Sigmoid colon (tissue), 7 donors: Measurements from ENCODE around the gene NOX4. TPM values are rescaled to one million over a fixed set of nuclear protein-coding genes. Genes with fewer than 3 reads are reported as not detected.
"Not testable (repeated sequence)": the region's sequence is repeated elsewhere in the genome, so short reads cannot be mapped to it uniquely, and the experiment has no call there.

Source experiments
- DNase-seq: peaks from one replicate; pipeline ENCODE4 v3.0.0-alpha.2; 2019
- H3K27ac ChIP-seq, 4 donors: fragments of 200-600 bp; sonication (generic); one replicate each; pipeline ENCODE4 v1.5.1; 2016 to 2019; ENCODE audit warnings: mild to moderate bottlenecking in 1 of 4
- H3K27me3 ChIP-seq, 3 donors: fragments of 200-600 bp; sonication (generic); one replicate each; pipeline ENCODE4 v1.5.1; 2019; ENCODE audit warnings: mild to moderate bottlenecking in 1 of 3
- H3K36me3 ChIP-seq, 4 donors: fragments of 200-600 bp; sonication (generic); one replicate each; pipeline ENCODE4 v1.5.1; 2016 to 2019
- H3K4me1 ChIP-seq, 4 donors: fragments of 200-600 bp; sonication (generic); one replicate each; pipeline ENCODE4 v1.5.1; 2017 to 2019
- H3K4me3 ChIP-seq, 4 donors: fragments of 200-600 bp; sonication (generic); one replicate each; pipeline ENCODE4 v1.5.1; 2017 to 2019; ENCODE audit warnings: mild to moderate bottlenecking in 2 of 4, moderate library complexity in 1 of 4
- H3K9me3 ChIP-seq, 4 donors: fragments of 200-600 bp in 3 of 4; sonication (generic) in 3 of 4; one replicate each; pipeline versions ENCODE4 v1.5.1 to v1.6.1; 2013 to 2019
- CTCF ChIP-seq, 4 experiments: fragments of 450-650 bp in 3 of 4; fragments of 200-600 bp in 1 of 4; IDR thresholded peaks; one replicate each; pipeline ENCODE4 v1.5.1; 2016 to 2019; ENCODE audit warnings: antibody characterized with exemption in 4 of 4, mild to moderate bottlenecking in 3 of 4, moderate library complexity in 2 of 4
- EP300 ChIP-seq, 4 donors: sonication (generic); formaldehyde crosslinking; IDR thresholded peaks; one replicate each; pipeline ENCODE4 v1.6.1; 2017; ENCODE audit warnings: antibody characterized with exemption in 4 of 4
- POLR2A ChIP-seq, 2 donors: fragments of 450-650 bp; IDR thresholded peaks; one replicate each; pipeline ENCODE4 v1.6.1; 2016; ENCODE audit warnings: antibody characterized with exemption in 2 of 2, mild to moderate bottlenecking in 2 of 2, moderate library complexity in 2 of 2
- POLR2AphosphoS5 ChIP-seq, 4 donors: sonication (generic); formaldehyde crosslinking; IDR thresholded peaks; one replicate each; pipeline ENCODE4 v1.6.1; 2017; ENCODE audit warnings: antibody characterized with exemption in 4 of 4
- WGBS, 2 donors: extraction: QIAGEN DNeasy Blood & Tissue Kit; methylation state at CpG; one replicate each; pipeline ENCODE4 v1.1.7; 2013; 5-methylcytosine and 5-hydroxymethylcytosine counted together
- intact Hi-C: fragments of 100-400 bp; cut with DNase I; formaldehyde crosslinking; loops from one replicate; pipeline ENCODE4 v1.15.1; 2023
- polyA plus RNA-seq, 3 donors: library from polyadenylated mRNA; stranded (reverse); fragments of 200-250 nt; gene quantifications; one replicate each; pipeline ENCODE4 v1.2.3, GENCODE V29; 2013
- total RNA-seq, 4 donors: library from RNA; depleted of rRNA; stranded (reverse); fragments of >200 nt; gene quantifications; one replicate each; pipeline ENCODE4 v1.1.0, GENCODE V29; 2016
- donor health status: healthy with polysubstance abuse.
- donor health status: Bipolar disorder and iron deficiency.
- donor health status: healthy.

NOX4 gene
- total and polyA plus RNA-seq, 7 donors: under 0.01 to 36.3 (median 10.9) TPM; not detected in 1

- no peaks in the 10 kb centered on the region for H3K27me3 ChIP-seq
- no peaks in the 10 kb centered on the region for H3K9me3 ChIP-seq
- no peak overlapping the region for H3K27ac ChIP-seq
- no peaks in the 10 kb centered on the region for H3K4me1 ChIP-seq
- no peak overlapping the region for H3K4me3 ChIP-seq
- no peak for TF ChIP-seq POLR2A (IDR thresholded peaks at IDR 0.05)
- TF ChIP-seq EP300 (IDR thresholded peaks at IDR 0.05): no peak
- TF ChIP-seq CTCF (IDR thresholded peaks at IDR 0.05): no peak
- no peak for TF ChIP-seq POLR2AphosphoS5 (IDR thresholded peaks at IDR 0.05)
- 89 to 93% methylated on average over 5 of the region's 5 CpGs for WGBS, 2 donors
- no peaks in the 10 kb centered on the region for H3K36me3 ChIP-seq
- DNase-seq: no peak
- intact Hi-C loops: no loop called here
Measured at GRCh38 chr11:89327885-89328284, 163.3 kb downstream of the NOX4 start.

GRCh38 chr11:89321401-89321800, 169.8 kb downstream of the NOX4 start:
- Histone ChIP-seq H3K27me3 (no peaks in the 10 kb centered on the region), H3K4me3 (no peak overlapping the region), H3K4me1 (no peaks in the 10 kb centered on the region), H3K36me3 (no peaks in the 10 kb centered on the region), H3K9me3 (no peaks in the 10 kb centered on the region), H3K27ac (no peak overlapping the region)
- WGBS, 2 donors: 93 to 95% methylated on average over 2 of the region's 2 CpGs
- TF ChIP-seq CTCF (IDR thresholded peaks at IDR 0.05) (no peak), POLR2A (IDR thresholded peaks at IDR 0.05) (no peak), POLR2AphosphoS5 (IDR thresholded peaks at IDR 0.05) (no peak), EP300 (IDR thresholded peaks at IDR 0.05) (no peak)
- intact Hi-C loops: no loop called here
- no peak for DNase-seq

- 55 to 77% methylated on average over 3 of the region's 3 CpGs for WGBS, 2 donors
Measured at GRCh38 chr11:89310607-89311006, 180.6 kb downstream of the NOX4 start.

GRCh38 chr11:89309321-89309985, 181.7 kb downstream of the NOX4 start:
- H3K4me1 ChIP-seq, H3K4me3 ChIP-seq, H3K27me3 ChIP-seq, DNase-seq, H3K9me3 ChIP-seq, H3K27ac ChIP-seq, intact Hi-C loops, H3K36me3 ChIP-seq: not testable (repeated sequence)
- 77 to 79% methylated on average over 3 of the region's 3 CpGs for WGBS, 2 donors

More at GRCh38 chr11:89310607-89311006, 180.6 kb downstream of the NOX4 start:
- intact Hi-C loops, DNase-seq, H3K4me1 ChIP-seq, H3K9me3 ChIP-seq, H3K27ac ChIP-seq, H3K36me3 ChIP-seq, H3K27me3 ChIP-seq, H3K4me3 ChIP-seq: not testable (repeated sequence)

GRCh38 chr11:89308272-89308671, 182.9 kb downstream of the NOX4 start:
- H3K9me3 ChIP-seq, DNase-seq, H3K36me3 ChIP-seq, H3K4me1 ChIP-seq, H3K27me3 ChIP-seq, intact Hi-C loops, H3K27ac ChIP-seq, H3K4me3 ChIP-seq: not testable (repeated sequence)
- 93 to 94% methylated on average over 1 of the region's 1 CpG for WGBS, 2 donors

GRCh38 chr11:89303029-89303428, 188.1 kb downstream of the NOX4 start:
- H3K27me3 ChIP-seq, H3K36me3 ChIP-seq, H3K9me3 ChIP-seq, H3K4me1 ChIP-seq, DNase-seq, H3K27ac ChIP-seq, H3K4me3 ChIP-seq, intact Hi-C loops: not testable (repeated sequence)
- 72 to 73% methylated on average over 1 of the region's 1 CpG for WGBS, 2 donors

GRCh38 chr11:89295023-89295422, 196.2 kb downstream of the NOX4 start:
- intact Hi-C loops, H3K27ac ChIP-seq, H3K4me1 ChIP-seq, H3K36me3 ChIP-seq, H3K27me3 ChIP-seq, H3K9me3 ChIP-seq, H3K4me3 ChIP-seq, DNase-seq: not testable (repeated sequence)
- 94 to 98% methylated on average over 7 of the region's 7 CpGs for WGBS, 2 donors
